T-helper 17 cell (primary cell): ENCODE results near the gene BFSP1. TPM values are rescaled to one million over a fixed set of nuclear protein-coding genes. Genes with fewer than 3 reads are reported as not detected.

Source experiments
- ATAC-seq: fragments of 150-1000 bp; cut with Tn5 transposase; 2 replicates; pipeline ENCODE4 v1.10.0; 2021; ENCODE audit warnings: mild to moderate bottlenecking, moderate library complexity
- DNase-seq, 3 donors: peaks; one replicate each; pipeline versions ENCODE4 v3.0.0 to v3.0.0-alpha.2; 2020 to 2021
- H3K9me3 ChIP-seq: one replicate; pipeline ENCODE4 v1.7.0; 2013; ENCODE audit warnings: low read length, mild to moderate bottlenecking; ENCODE audit not compliant: control insufficient read depth, poor library complexity, severe bottlenecking
- H3K27ac Mint-ChIP-seq: one replicate; pipeline ENCODE4 v1.8.0; 2022; ENCODE audit warnings: mild to moderate bottlenecking, moderate library complexity, mixed read lengths
- H3K27me3 Mint-ChIP-seq: one replicate; pipeline ENCODE4 v1.8.0; 2022; ENCODE audit warnings: mixed read lengths
- H3K36me3 Mint-ChIP-seq: one replicate; pipeline ENCODE4 v1.8.0; 2022; ENCODE audit warnings: low read depth, mixed read lengths
- H3K4me1 Mint-ChIP-seq: one replicate; pipeline ENCODE4 v1.8.0; 2022; ENCODE audit warnings: mild to moderate bottlenecking, mixed read lengths
- H3K4me3 Mint-ChIP-seq: one replicate; pipeline ENCODE4 v1.8.0; 2022; ENCODE audit warnings: mild to moderate bottlenecking, moderate library complexity, mixed read lengths
- total RNA-seq, 4 donors: library from RNA in 2 of 4; stranded (reverse) in 2 of 4; gene quantifications; one replicate each; pipeline ENCODE4 v1.2.3 and lab custom pipeline; 2022 to 2026

BFSP1 gene
- total RNA-seq, 2 donors from 2014 or later: 0.21 to 1.0 TPM

GRCh38 chr20:17452441-17452840, 78.7 kb downstream of the BFSP1 start:
- ATAC-seq (no peak), DNase-seq (no peak)
- Mint-ChIP-seq H3K4me3 (no peak overlapping the region), H3K27me3 (peaks cover 59% of the 10 kb centered on the region), H3K27ac (no peak overlapping the region), H3K36me3 (peaks cover 3% of the 10 kb centered on the region), H3K4me1 (no peaks in the 10 kb centered on the region)
- H3K9me3 ChIP-seq: no peaks in the 10 kb centered on the region

GRCh38 chr20:17449031-17449430, 82.1 kb downstream of the BFSP1 start:
- no peak overlapping the region for H3K4me3 Mint-ChIP-seq
- peaks cover 3% of the 10 kb centered on the region for H3K36me3 Mint-ChIP-seq
- peaks cover 40% of the 10 kb centered on the region for H3K27me3 Mint-ChIP-seq
- H3K9me3 ChIP-seq: no peaks in the 10 kb centered on the region
- DNase-seq (no peak), ATAC-seq (no peak)
- no peak overlapping the region for H3K27ac Mint-ChIP-seq
- H3K4me1 Mint-ChIP-seq: no peaks in the 10 kb centered on the region

- H3K27me3 Mint-ChIP-seq: peaks cover 42% of the 10 kb centered on the region
- ATAC-seq: no peak
- H3K9me3 ChIP-seq: no peaks in the 10 kb centered on the region
- H3K4me1 Mint-ChIP-seq: no peaks in the 10 kb centered on the region
- H3K36me3 Mint-ChIP-seq: peaks cover 3% of the 10 kb centered on the region
- H3K4me3 Mint-ChIP-seq: no peak overlapping the region
- DNase-seq: no peak
- no peak overlapping the region for H3K27ac Mint-ChIP-seq
Observed at GRCh38 chr20:17448071-17448470, 83.1 kb downstream of the BFSP1 start.

- no peaks in the 10 kb centered on the region for H3K4me1 Mint-ChIP-seq
Observed at GRCh38 chr20:17446171-17446570, 85.0 kb downstream of the BFSP1 start.

GRCh38 chr20:17445543-17445942, 85.6 kb downstream of the BFSP1 start:
- no peak overlapping the region for H3K27ac Mint-ChIP-seq
- H3K4me3 Mint-ChIP-seq: no peak overlapping the region
- no peaks in the 10 kb centered on the region for H3K9me3 ChIP-seq
- no peaks in the 10 kb centered on the region for H3K36me3 Mint-ChIP-seq
- DNase-seq: no peak
- peaks cover 29% of the 10 kb centered on the region for H3K27me3 Mint-ChIP-seq
- H3K4me1 Mint-ChIP-seq: no peaks in the 10 kb centered on the region
- ATAC-seq: no peak

More at GRCh38 chr20:17446171-17446570, 85.0 kb downstream of the BFSP1 start:
- H3K4me3 Mint-ChIP-seq: no peak overlapping the region
- peaks cover 33% of the 10 kb centered on the region for H3K27me3 Mint-ChIP-seq
- no peak for DNase-seq
- no peak for ATAC-seq
- H3K9me3 ChIP-seq: no peaks in the 10 kb centered on the region
- H3K36me3 Mint-ChIP-seq: no peaks in the 10 kb centered on the region
- no peak overlapping the region for H3K27ac Mint-ChIP-seq

- peaks cover 37% of the 10 kb centered on the region for H3K27me3 Mint-ChIP-seq
- no peaks in the 10 kb centered on the region for H3K9me3 ChIP-seq
- DNase-seq (no peak), ATAC-seq (no peak)
- no peak overlapping the region for H3K27ac Mint-ChIP-seq
- H3K36me3 Mint-ChIP-seq: no peaks in the 10 kb centered on the region
- no peaks in the 10 kb centered on the region for H3K4me1 Mint-ChIP-seq
- no peak overlapping the region for H3K4me3 Mint-ChIP-seq
Observed at GRCh38 chr20:17444091-17444490, 87.1 kb downstream of the BFSP1 start.

Other genes starting within 250 kb of the BFSP1 start
- gene DSTN, start 38.7 kb upstream of the BFSP1 start, total RNA-seq: 10 to 100 TPM; 41.4 to 46.5 TPM
- 10 to 100 TPM; 31.4 to 37.8 TPM for gene RRBP1, start 150.9 kb upstream of the BFSP1 start, total RNA-seq
- gene BANF2, start 168.6 kb upstream of the BFSP1 start, total RNA-seq: not detected